NCI-H446 (cell line): ENCODE data around the gene NDUFS5.
"Not testable (repeated sequence)": the region's sequence is repeated elsewhere in the genome, so short reads cannot be mapped to it uniquely, and the experiment has no call there.

ENCODE experiments used
- DNase-seq, 2 experiments: peaks; one replicate each; lab custom pipeline; 2025; lab: John Stamatoyannopoulos, UW

NDUFS5 gene

GRCh38 chr1:39016604-39017171, 9.5 kb upstream of the NDUFS5 start:
- no peak for DNase-seq

- no peak for DNase-seq
Observed at GRCh38 chr1:39017266-39017665, 8.9 kb upstream of the NDUFS5 start.

- DNase-seq: not testable (repeated sequence)
Observed at GRCh38 chr1:39020494-39020893, 5.7 kb upstream of the NDUFS5 start.

GRCh38 chr1:39021426-39021825, 4.7 kb upstream of the NDUFS5 start:
- DNase-seq: no peak

GRCh38 chr1:39023140-39023539, 3.0 kb upstream of the NDUFS5 start:
- no peak for DNase-seq

- DNase-seq: no peak
Observed at GRCh38 chr1:39026866-39027507, 837 bp downstream of the NDUFS5 start.

GRCh38 chr1:39034114-39034654, 8.0 kb downstream of the NDUFS5 start:
- DNase-seq: no peak

- no peak for DNase-seq
Observed at GRCh38 chr1:39036678-39037077, 10.5 kb downstream of the NDUFS5 start.

GRCh38 chr1:39043513-39043912, 17.4 kb downstream of the NDUFS5 start:
- no peak for DNase-seq

GRCh38 chr1:39044762-39045161, 18.6 kb downstream of the NDUFS5 start:
- DNase-seq: no peak

GRCh38 chr1:39045231-39045630, 19.1 kb downstream of the NDUFS5 start:
- DNase-seq: no peak

GRCh38 chr1:39046613-39047210, 20.6 kb downstream of the NDUFS5 start:
- no peak for DNase-seq

- DNase-seq: no peak
Observed at GRCh38 chr1:39047374-39048229, 21.5 kb downstream of the NDUFS5 start.

GRCh38 chr1:39048745-39049370, 22.7 kb downstream of the NDUFS5 start:
- no peak for DNase-seq

- no peak for DNase-seq
Observed at GRCh38 chr1:39050001-39050400, 23.9 kb downstream of the NDUFS5 start.

GRCh38 chr1:39051193-39051850, 25.2 kb downstream of the NDUFS5 start:
- DNase-seq: not testable (repeated sequence)

GRCh38 chr1:39051956-39052355, 25.8 kb downstream of the NDUFS5 start:
- DNase-seq: no peak

- not testable (repeated sequence) for DNase-seq
Observed at GRCh38 chr1:39055213-39055710, 29.1 kb downstream of the NDUFS5 start.

GRCh38 chr1:39061516-39061915, 35.4 kb downstream of the NDUFS5 start:
- DNase-seq: not testable (repeated sequence)

GRCh38 chr1:39061951-39062350, 35.8 kb downstream of the NDUFS5 start:
- DNase-seq: no peak

- no peak for DNase-seq
Observed at GRCh38 chr1:39063191-39063590, 37.0 kb downstream of the NDUFS5 start.
